GM21529 (cell line): ENCODE measurements around the gene STAT1.
"Not testable (repeated sequence)": the region's sequence is repeated elsewhere in the genome, so short reads cannot be mapped to it uniquely, and the experiment has no call there.

ENCODE experiments used
- ATAC-seq: cut with Tn5 transposase; IDR thresholded peaks from one replicate; pipeline ENCODE4 v1.9.1; 2021; ENCODE audit not compliant: unreplicated experiment

The STAT1 gene

GRCh38 chr2:190965580-190966222 is 48.3 kb downstream of the STAT1 start:
- no peak for ATAC-seq

DNA sequence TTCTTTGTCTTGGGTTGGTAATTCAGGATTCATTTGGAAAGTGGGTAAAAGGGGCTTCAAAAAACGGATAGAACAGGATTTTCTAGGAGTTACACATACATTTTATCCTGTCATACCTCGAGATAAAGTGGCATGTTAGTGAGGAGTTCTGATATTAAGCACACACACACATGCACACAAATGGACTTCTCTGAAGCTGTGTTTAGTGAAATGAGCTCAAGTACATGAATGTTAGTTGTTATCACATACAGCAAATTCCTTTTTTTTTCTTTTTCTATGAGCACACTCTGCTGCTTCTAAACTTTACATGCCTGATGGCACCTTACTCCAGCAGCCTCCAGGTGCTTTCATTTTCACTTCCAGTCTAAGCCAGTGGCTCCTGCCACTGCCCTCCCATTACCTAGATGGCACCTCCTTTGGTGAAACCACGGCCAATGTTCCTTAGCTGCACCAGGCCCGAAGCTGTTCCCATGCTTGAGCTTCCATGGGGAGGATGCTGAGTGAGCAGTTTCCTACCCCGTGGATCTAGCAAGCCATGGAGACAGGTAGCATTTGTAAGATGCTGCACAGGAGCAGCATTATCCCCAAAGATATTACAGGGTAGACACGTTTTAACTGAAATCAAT is 49.7 kb downstream of the STAT1 start:
- no peak for ATAC-seq

DNA sequence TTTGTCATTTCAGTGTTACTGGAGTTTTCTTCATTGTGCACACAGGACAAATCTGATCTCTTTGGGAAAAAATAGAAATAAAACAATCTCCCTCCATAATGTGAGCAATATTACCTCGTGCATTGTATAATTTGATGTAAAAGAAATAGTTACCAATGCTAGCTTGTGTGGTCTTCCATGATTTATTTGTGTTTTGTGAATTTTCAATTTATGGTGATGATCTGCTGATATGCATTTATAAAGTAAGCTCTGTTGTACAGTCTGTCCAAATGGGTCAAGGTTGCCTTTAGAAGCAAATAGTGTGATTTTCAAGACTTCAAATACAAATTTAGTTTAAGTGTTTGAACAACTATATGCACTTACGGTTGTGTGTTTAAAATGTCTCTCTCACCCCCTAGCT is 50.9 kb downstream of the STAT1 start:
- ATAC-seq = no peak

DNA sequence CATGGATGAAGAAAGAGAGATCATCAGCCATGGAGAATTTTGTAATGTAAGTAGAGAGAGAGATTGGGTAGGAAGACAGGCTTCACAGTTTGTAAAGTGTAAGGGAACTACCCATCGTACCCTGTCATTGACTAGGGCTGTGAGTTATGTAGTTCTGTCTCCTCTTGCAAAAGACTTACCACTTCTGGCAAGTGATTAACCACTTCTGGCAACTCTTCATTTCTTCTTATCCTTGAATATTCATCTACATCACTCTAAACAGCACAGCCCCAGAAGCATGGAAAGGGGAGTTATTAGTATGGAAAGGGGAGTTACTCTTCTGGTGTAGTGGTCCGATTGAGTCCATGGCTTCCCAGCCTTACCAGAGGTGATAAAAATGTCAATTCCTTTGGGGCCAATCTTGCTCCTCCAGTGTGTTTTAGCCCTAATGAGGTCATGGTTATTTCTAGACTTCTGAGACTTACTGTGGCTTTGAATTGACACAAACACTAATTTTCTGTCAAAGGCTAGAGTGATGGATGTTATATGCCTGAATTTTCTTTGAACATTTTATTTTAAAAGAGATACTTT is 52.0 kb downstream of the STAT1 start:
- peak; percentile 34 for ATAC-seq

- ATAC-seq = not testable (repeated sequence)
Observed at GRCh38 chr2:190961117-190961516, 52.9 kb downstream of the STAT1 start.

DNA sequence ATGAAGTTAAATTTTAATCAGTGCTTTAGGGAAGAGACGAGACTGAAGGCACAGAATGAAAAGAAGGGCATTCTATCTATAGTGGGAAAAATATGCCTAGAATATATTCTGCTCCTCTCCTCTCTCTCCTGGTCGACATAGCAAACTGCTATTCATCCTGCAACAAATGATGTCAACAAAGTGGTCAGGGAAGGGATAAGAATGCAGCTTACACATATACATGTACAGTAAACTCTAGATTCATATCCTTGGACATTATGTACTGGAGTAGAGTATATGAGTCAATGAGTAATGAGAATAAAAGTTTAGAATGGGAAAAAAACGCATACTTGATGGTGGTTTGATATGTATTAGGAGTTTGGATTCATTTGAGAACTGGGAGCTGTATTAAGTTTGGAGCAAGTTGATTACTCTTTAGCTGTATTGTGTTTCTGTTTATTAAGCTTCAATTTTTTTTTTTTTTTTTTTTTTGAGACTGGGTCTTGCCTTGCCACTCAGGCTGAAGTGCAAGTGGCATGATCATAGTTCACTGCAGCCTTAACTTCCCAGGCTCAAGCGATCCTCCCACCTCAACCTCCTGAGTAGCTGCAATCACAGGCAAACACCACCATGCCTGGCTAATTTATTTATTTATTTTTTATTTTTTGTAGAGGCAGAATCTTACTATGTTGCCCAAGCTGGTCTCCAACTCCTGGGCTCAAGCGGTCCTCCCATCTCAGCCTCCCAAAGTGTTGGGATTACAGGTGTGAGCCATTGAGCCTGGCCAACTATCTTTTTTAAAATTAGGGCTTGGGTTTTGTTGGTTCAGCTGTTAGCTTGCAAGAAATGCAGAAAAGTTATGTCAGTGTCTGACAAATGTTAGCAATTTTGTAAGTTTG is 53.8 kb downstream of the STAT1 start:
- no peak for ATAC-seq

DNA sequence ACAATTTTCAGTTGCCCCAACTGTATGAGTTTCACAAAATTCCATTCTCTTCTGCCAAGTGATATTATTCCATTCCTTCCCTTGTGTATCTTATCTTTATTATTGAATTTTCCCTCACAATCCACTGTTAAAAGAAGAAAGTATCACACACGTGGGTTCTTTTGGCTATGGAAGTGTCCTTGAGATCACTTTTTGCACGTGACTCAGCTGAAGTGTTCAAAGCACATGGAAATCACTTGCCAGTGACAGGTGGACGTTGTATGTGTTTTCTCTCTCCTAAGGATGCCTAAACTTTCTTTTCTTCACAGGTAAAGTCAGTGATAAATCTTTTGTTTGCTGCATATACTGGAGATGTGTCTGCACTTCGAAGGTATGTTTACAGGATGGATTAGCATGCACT is 60.7 kb downstream of the STAT1 start:
- ATAC-seq = no peak

- ATAC-seq = no peak
Observed at GRCh38 chr2:190950566-190950991, 63.4 kb downstream of the STAT1 start.

GRCh38 chr2:190948671-190949070 is 65.3 kb downstream of the STAT1 start:
- ATAC-seq = no peak

DNA sequence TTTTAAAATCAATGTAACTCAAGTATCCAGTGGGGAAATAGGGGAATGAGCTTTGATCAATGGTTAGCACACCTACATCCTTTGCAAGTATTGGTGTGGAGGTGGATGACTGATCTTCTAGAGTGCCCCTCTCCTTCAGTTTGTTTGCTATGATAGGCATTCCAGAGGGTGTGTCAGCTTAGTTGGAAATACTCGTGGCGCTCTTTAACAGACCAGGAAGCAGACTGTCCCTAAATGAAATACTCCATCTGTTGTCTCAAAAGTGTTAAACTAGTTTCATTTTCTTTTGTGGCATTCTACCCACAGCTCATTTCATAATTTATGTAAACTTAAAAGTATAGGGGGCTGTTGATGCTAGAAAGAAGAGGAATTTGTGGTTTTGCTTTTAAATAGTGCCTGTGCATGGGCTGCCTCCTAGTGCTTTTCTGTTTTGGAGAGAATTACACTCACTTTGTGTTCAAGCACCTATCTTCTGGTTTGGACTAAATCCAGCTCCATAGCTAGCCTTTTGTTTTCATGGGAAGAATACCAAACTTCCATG is 66.2 kb downstream of the STAT1 start:
- ATAC-seq = peak; percentile 78

- ATAC-seq = no peak
Observed at GRCh38 chr2:190947141-190947540, 66.8 kb downstream of the STAT1 start.

- ATAC-seq = no peak
Observed at GRCh38 chr2:190943706-190944105, 70.3 kb downstream of the STAT1 start.

GRCh38 chr2:190942697-190943096 is 71.3 kb downstream of the STAT1 start:
- ATAC-seq = no peak

DNA sequence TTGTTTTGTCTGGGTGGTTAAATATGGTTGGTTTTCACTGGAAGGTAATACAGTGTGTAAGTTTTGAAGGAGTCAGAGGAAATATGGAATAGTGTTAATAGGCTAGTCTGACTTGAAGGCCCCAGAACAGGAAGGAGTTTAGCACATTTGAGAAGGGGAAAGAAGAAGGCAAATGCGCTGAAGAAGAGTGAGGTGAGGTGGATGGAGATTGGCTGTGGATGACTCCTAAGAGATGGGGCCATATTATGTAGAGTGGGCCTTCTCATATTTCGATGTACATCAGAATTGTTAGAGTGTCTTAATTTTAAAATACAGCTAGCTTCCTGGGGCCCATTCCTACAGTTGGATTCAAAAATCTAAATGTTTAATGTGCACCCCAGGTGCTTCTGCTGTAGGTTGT is 72.4 kb downstream of the STAT1 start:
- ATAC-seq = no peak

- ATAC-seq = no peak
Observed at GRCh38 chr2:190940454-190940853, 73.5 kb downstream of the STAT1 start.

DNA sequence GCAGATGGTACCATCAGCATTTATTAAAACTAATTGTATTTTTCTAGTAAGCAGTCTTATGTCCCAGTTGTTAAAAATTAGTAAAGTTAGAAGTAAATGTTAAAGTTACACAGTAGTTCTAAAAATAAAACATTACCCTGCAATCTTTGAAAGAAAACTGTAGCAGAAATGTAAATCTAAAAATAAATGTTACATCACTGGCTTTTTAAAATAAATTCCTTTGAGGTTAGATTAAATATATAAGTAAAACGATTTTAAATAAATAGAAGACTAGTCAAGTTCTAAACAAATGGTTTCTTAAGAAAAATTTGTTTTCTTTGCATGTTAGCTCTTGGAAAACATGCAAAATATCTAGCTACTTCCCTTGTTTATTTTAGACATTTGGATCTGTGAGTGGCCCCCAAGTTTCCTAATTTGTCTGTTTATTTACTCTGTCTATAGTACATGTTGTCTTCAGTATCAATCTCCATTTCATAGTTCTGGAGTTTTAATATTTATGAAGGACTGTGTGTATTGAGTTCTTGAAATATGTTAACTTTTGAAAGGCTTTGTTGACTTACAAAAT is 75.1 kb downstream of the STAT1 start:
- no peak for ATAC-seq

DNA sequence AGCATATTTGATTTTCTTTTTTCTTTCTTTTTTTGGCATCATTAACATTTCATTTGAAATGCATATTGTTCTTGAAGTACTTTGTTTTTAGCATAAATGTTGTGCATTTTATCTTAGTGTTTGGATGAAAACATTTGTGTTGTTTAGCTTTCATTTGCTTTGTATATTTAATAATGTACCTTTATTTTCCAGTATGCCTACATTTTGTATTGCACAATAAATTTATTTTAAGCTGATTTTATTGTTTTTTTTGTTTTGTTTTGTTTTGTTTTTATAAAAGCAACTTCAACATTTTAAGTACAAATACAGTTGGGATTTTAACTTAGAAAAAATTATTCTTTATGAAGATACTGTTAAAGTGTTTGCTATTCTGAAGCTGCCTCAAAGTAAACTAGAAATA is 78.9 kb downstream of the STAT1 start:
- no peak for ATAC-seq

GRCh38 chr2:190933361-190933760 is 80.6 kb downstream of the STAT1 start:
- no peak for ATAC-seq

GRCh38 chr2:190932514-190932913 is 81.5 kb downstream of the STAT1 start:
- no peak for ATAC-seq

DNA sequence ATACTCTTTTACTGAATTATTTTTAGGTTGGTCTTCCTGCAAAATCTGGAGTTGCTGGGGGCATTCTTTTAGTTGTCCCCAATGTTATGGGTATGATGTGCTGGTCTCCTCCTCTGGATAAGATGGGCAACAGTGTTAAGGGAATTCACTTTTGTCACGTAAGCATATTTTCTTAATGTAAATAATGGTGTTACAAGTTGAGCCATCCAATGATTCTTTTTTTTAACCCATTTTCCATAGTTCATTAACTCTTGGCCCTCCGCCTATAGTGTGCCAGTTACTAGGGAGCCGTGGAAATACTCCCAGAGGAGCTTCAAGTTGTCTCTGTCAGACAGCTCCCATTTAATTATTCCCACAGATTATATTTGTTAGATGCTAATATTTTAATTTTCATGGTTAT is 83.6 kb downstream of the STAT1 start:
- ATAC-seq = no peak

DNA sequence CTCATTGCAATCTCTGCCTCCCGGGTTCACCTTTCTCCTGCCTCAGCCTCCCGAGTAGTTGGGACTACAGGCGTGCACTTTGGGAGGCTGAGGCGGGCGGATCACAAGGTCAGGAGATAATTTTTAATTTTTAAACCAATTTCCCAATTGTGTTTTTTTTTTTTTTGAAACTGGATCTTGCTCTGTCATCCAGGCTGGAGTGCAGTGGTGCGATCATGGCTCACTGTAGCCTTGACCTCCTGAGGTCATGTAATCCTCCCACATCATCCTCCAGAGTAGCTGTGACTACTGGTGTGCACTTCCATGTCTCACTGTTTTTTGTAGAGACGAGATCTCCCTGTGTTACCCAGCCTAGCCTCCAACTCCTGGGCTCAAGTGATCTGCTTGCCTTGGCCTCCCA is 84.1 kb downstream of the STAT1 start:
- ATAC-seq = no peak
